AG04450 (cell line): Measurements from ENCODE around the gene TMEM256. TPM values are rescaled to one million over a fixed set of nuclear protein-coding genes. Genes with fewer than 3 reads are reported as not detected.
A peak's percentile ranks its signal among the peaks of the same experiment; 100 is the strongest.

Source experiments
- CTCF ChIA-PET: fragments of 300-600, 350-600 bp; formaldehyde crosslinking; extraction: SDS; loops from one replicate; lab custom pipeline; 2022; ENCODE audit warnings: antibody characterized with exemption, inconsistent platforms; lab: Charles Lee
- POLR2A ChIA-PET: fragments of 350-600 bp; formaldehyde crosslinking; extraction: SDS; loops from one replicate; lab custom pipeline; 2021; ENCODE audit warnings: antibody characterized with exemption, inconsistent platforms; lab: Yijun Ruan, JAX
- DNase-seq: peaks from one replicate; pipeline ENCODE4 v3.0.0-alpha.2; 2011; ENCODE audit warnings: low read depth, low spot score
- H3K27ac ChIP-seq: one replicate; pipeline ENCODE4 v1.5.1; 2012; ENCODE audit warnings: low read depth, low read length, control low read depth
- H3K27me3 ChIP-seq: one replicate; pipeline ENCODE4 v1.6.0; 2012; ENCODE audit warnings: low read length; ENCODE audit not compliant: control insufficient read depth, insufficient read depth
- H3K4me3 ChIP-seq: 2 replicates; pipeline ENCODE4 v1.5.1; 2011; ENCODE audit warnings: mild to moderate bottlenecking, low read depth, low read length, control low read depth
- H3K9me3 ChIP-seq: 2 replicates; pipeline ENCODE4 v1.5.1; 2012; ENCODE audit warnings: low read length; ENCODE audit not compliant: control insufficient read depth, insufficient read depth
- CTCF ChIP-seq: IDR thresholded peaks from 2 replicates; pipeline ENCODE4 v1.5.1; 2011; ENCODE audit warnings: low read depth, low read length, control low read depth, inconsistent platforms
- polyA plus RNA-seq: library from polyadenylated mRNA; depleted of rRNA; stranded (reverse); fragments of >200 nt; gene quantifications from 2 replicates; pipeline ENCODE4 v1.2.3, GENCODE V29; 2011

Gene TMEM256
- polyA plus RNA-seq, 1 experiment: 83.8 TPM

DNA sequence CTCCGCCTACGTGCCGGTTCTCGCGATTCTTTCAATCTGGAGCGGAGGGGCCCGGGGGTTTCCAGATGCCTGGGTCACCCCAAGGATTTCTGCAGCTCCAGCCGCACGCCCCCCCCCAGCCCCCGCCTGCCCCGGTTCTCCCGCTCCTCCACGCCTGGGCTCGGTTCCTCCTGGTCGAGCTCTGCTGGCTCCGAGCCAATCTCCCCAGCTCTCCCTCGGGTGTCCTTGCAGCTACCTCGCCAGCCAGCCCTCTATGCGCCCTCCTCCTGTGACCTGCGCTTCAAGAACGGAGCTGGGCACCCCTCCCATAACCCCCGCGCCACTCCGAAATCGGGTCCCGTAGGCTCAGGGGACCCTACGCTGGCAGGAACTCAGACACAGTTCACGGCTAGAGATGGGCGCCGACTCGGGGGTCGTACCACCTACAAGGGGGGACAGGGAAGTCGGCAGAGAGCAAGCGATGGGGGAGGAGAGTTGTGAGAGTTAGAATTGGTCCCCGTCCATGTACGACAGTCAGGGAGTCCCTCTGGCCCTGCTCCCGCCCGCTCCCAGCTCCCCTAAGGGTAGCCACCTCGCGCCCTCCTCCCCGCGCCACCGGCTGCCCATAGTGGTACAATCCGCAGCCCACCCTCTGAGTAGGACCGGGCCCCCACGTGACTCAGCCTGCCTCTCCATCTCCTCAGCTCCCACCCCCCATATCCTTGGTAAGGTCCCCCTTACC lies 36.4 kb upstream of the TMEM256 start:
- no peak for DNase-seq
- TF ChIP-seq CTCF: no peak
- Histone ChIP-seq H3K27me3 (peaks cover 31% of the 10 kb centered on the region), H3K9me3 (peaks cover 6% of the 10 kb centered on the region; the same call in 1 of the 2 replicates), H3K4me3 (peak overlapping the region; percentile 56), H3K27ac (no peak overlapping the region)
- ChIA-PET POLR2A (interaction anchor here (0.8 kb wide), 1 partner anchor 44 kb away, joined by 4 read pairs; the partner anchor contains the start of gene POLR2A), CTCF (interaction anchor here (0.6 kb wide), 1 partner anchor 8 kb away, joined by 3 read pairs; no protein-coding TSS in a partner anchor)

DNA sequence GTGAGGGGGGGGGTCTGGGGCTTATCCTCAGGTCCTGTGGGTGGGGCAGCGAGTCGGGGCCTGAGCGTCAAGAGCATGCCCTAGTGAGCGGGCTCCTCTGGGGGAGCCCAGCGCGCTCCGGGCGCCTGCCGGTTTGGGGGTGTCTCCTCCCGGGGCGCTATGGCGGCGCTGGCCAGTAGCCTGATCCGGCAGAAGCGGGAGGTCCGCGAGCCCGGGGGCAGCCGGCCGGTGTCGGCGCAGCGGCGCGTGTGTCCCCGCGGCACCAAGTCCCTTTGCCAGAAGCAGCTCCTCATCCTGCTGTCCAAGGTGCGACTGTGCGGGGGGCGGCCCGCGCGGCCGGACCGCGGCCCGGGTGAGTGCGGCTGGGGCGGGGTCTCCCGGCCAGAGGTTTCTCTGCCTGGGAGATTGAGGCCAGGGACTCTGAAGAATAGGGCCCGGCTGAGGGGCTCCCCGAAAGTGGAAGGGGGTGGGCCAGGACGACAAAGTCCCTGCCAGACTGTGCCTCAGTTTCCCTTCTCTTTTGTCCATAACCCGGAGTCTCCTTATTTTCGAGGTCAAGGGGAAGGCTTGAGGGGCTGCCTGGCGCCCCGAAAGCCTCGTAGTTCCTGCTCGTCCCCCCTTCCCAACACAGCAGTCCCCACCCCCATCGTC lies 35.7 kb upstream of the TMEM256 start, which contains the start of gene FGF11:
Gene FGF11, plus strand, starts transcription at position 51 of the 651 bp plus-strand sequence. Its CDS starts 109 bp downstream, at position 160.
- H3K4me3 ChIP-seq: peak within 1 kb of the TSS; percentile 56
- no peak for TF ChIP-seq CTCF
- no peak within 1 kb of the TSS for H3K27ac ChIP-seq
- DNase-seq: no peak
- H3K9me3 ChIP-seq: peaks cover 6% of the 10 kb centered on the region; the same call in 1 of the 2 replicates
- CTCF ChIA-PET: no interaction called here
- peaks cover 31% of the 10 kb centered on the region for H3K27me3 ChIP-seq
- POLR2A ChIA-PET: interaction anchor here (0.5 to 0.8 kb wide), 2 partner anchors 44 kb away, joined by 3 to 4 read pairs; partner anchors contain the start of gene POLR2A

GRCh38 chr17:7438656-7439460 lies 35.0 kb upstream of the TMEM256 start:
- no peak for DNase-seq
- no peak for TF ChIP-seq CTCF
- H3K27ac ChIP-seq: no peak overlapping the region
- H3K9me3 ChIP-seq: peaks cover 6% of the 10 kb centered on the region; the same call in 1 of the 2 replicates
- H3K27me3 ChIP-seq: peaks cover 31% of the 10 kb centered on the region
- POLR2A ChIA-PET: interaction anchor here (0.5 kb wide), 1 partner anchor 45 kb away, joined by 3 read pairs; no protein-coding TSS in a partner anchor
- CTCF ChIA-PET: interaction anchor here (1.2 kb wide), 1 partner anchor 83 kb away, joined by 3 read pairs; no protein-coding TSS in a partner anchor
- H3K4me3 ChIP-seq: no peak overlapping the region

- ChIA-PET POLR2A (no interaction called here), CTCF (interaction anchor here (1.2 kb wide), 1 partner anchor 82 kb away, joined by 3 read pairs; no protein-coding TSS in a partner anchor)
- DNase-seq: no peak
- Histone ChIP-seq H3K9me3 (peaks cover 6% of the 10 kb centered on the region; the same call in 1 of the 2 replicates), H3K4me3 (no peak overlapping the region), H3K27ac (no peak overlapping the region), H3K27me3 (peaks cover 31% of the 10 kb centered on the region)
- no peak for TF ChIP-seq CTCF
These were observed 34.2 kb upstream of the TMEM256 start for GRCh38 chr17:7437950-7438614.
